Activated naive CD4-positive, alpha-beta T cell (primary cell): Measurements from ENCODE around the gene STAG3.
"Not testable (repeated sequence)": the region's sequence is repeated elsewhere in the genome, so short reads cannot be mapped to it uniquely, and the experiment has no call there.

Source experiments
- DNase-seq, 4 experiments: peaks; one replicate each; lab custom pipeline; 2025; lab: John Stamatoyannopoulos, UW

The STAG3 gene

DNA sequence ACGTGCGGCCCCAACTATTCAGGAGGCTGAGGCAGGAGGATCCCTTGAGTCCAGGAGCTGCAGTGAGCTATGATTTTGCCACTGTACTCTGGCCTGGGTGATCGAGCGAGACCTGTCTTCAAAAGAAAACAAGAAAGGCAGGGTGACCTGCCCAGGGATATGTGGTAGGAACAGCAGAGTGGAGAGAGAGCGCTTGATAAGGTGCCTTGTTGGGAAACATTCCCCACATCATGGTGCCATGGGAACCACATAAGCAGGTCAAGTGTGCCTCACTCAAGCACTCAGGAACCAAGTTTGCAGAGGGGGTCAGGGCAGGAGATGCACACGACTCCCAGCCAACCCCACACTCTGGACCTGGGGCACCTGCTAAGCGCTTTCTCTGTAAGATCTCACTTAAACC lies 79.3 kb downstream of the STAG3 start:
- DNase-seq, result no peak

DNA sequence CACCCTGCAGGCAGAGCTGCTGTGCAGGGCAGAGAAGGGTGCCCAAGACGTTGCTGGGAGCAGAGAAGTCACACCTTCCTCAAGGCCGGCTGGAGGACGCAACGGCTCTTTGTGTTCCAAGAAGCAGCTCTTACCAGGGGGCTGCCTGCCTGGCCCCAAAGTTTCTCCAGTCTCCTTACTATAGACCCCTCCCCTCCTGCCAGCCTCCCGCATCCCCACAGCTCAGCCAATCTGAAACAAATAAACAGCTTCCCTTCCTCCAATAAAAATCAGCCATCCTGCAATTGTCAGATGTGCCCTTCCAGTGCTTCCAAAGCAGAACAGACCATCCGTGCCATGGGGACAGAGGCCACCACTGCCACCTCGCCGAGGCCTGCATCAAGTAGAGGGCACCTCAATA lies 82.3 kb downstream of the STAG3 start:
- DNase-seq, result not testable (repeated sequence)

DNA sequence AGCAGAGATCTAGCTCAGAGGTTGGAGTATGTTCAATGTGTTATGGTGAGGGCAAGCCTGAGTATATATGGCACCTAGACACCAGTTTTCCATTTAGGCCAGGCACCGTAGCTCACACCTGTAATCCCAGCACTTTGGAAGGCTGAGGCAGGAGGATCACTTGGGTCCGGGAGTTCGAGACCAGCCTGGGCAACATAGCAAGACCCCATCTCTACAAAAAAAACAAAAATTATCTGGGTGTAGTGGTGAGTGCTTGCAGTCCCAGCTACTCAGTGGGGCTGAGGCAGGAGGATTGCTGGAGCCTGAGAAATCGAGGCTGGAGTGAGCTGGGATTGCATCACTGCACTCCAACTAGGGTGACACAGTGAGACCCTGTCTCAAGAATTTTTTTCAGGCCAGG lies 85.2 kb downstream of the STAG3 start:
- DNase-seq, result not testable (repeated sequence)
